Raji (cell line): ENCODE data around the gene SHCBP1L.

ENCODE experiments used
- POLR2A ChIP-seq: IDR thresholded peaks from 2 replicates; pipeline ENCODE4 v1.6.1; 2011; ENCODE audit warnings: low read depth, low read length, control low read depth; ENCODE audit not compliant: insufficient read depth

The SHCBP1L gene

GRCh38 chr1:182935716-182936115 is 17.2 kb downstream of the SHCBP1L start:
- TF ChIP-seq POLR2A: no peak

GRCh38 chr1:182930985-182931384 is 22.0 kb downstream of the SHCBP1L start:
- no peak for TF ChIP-seq POLR2A

GRCh38 chr1:182927693-182928433 is 25.1 kb downstream of the SHCBP1L start:
- TF ChIP-seq POLR2A: no peak

- TF ChIP-seq POLR2A: no peak
Measured at GRCh38 chr1:182925661-182926060, 27.3 kb downstream of the SHCBP1L start.

- TF ChIP-seq POLR2A: no peak
Measured at GRCh38 chr1:182917378-182917777, 35.6 kb downstream of the SHCBP1L start.

GRCh38 chr1:182913401-182913800 is 39.6 kb downstream of the SHCBP1L start:
- no peak for TF ChIP-seq POLR2A

- TF ChIP-seq POLR2A: no peak
Measured at GRCh38 chr1:182910143-182910542, 42.8 kb downstream of the SHCBP1L start.

GRCh38 chr1:182909578-182909977 is 43.4 kb downstream of the SHCBP1L start:
- TF ChIP-seq POLR2A: no peak

GRCh38 chr1:182905321-182905720 is 47.6 kb downstream of the SHCBP1L start:
- TF ChIP-seq POLR2A: no peak

GRCh38 chr1:182897696-182898095 is 55.3 kb downstream of the SHCBP1L start:
- TF ChIP-seq POLR2A: no peak

- TF ChIP-seq POLR2A: no peak
Measured at GRCh38 chr1:182890927-182891610, 61.9 kb downstream of the SHCBP1L start.

- no peak for TF ChIP-seq POLR2A
Measured at GRCh38 chr1:182889997-182890396, 63.0 kb downstream of the SHCBP1L start.

- TF ChIP-seq POLR2A: no peak
Measured at GRCh38 chr1:182888736-182889531, 64.0 kb downstream of the SHCBP1L start.

GRCh38 chr1:182886985-182887384 is 66.0 kb downstream of the SHCBP1L start:
- TF ChIP-seq POLR2A: no peak

- no peak for TF ChIP-seq POLR2A
Measured at GRCh38 chr1:182885591-182885990, 67.4 kb downstream of the SHCBP1L start.

- TF ChIP-seq POLR2A: no peak
Measured at GRCh38 chr1:182884872-182885271, 68.1 kb downstream of the SHCBP1L start.
